ENCODE measurements around the gene PRDM16.

DNA sequence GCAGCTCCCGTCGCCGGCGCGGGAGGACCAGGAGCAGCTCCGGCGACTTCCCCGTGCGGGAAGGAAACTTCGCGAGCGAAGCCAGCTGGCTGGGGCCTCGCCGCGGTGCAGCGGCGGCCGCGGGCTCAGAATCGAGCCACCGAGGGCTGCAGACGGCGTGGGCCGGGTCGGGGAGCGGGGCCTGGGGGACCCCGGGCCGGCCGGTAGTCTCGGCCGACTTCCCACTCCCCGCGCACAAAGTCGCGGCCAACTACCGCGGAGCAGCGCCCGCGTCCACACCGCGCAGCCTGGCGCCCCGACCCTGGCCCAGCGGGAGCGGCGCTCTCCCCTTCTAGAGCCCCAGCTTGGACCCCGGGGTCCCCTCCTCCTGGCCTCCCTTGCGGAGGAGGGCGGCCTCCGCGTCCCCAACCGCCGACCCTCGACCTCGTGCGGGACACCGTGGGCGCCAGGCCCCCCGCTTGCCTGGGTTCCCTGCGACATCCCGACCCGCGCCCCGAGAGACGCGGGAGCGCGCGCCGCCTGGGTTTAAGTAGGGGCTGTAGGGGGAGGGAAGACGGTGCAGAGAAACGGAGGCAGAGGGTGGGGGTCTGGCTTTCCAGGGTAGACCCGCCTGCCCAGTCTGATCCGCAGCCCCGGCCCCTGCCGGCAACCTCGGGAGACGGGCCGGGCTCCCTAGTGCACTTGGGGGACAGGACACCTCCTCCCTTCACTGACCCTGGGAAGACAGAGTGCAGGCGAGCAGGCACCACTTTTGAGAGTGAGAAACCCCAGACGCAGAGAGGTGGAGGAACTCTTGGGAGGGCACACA is 4.7 kb downstream of the PRDM16 start:
- TF ChIP-seq, protein P1, sequence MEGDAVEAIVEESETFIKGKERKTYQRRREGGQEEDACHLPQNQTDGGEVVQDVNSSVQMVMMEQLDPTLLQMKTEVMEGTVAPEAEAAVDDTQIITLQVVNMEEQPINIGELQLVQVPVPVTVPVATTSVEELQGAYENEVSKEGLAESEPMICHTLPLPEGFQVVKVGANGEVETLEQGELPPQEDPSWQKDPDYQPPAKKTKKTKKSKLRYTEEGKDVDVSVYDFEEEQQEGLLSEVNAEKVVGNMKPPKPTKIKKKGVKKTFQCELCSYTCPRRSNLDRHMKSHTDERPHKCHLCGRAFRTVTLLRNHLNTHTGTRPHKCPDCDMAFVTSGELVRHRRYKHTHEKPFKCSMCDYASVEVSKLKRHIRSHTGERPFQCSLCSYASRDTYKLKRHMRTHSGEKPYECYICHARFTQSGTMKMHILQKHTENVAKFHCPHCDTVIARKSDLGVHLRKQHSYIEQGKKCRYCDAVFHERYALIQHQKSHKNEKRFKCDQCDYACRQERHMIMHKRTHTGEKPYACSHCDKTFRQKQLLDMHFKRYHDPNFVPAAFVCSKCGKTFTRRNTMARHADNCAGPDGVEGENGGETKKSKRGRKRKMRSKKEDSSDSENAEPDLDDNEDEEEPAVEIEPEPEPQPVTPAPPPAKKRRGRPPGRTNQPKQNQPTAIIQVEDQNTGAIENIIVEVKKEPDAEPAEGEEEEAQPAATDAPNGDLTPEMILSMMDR (IDR thresholded peaks at IDR 0.05), result no peak
- no peak for TF ChIP-seq EZH2 (IDR thresholded peaks at IDR 0.05; ENCODE audit: borderline replicate concordance, insufficient read depth, low read depth, low read length, poor library complexity, severe bottlenecking)
